BLaER1 treated with 17β-estradiol and CSF1 and Interleukin-3, amounts not matched to agents 10 nM and 100 nM (cell line): Measurements from ENCODE around the gene MAP3K8.

Source experiments
- H3K27ac ChIP-seq, 11 experiments: shearing (Covaris generic); formaldehyde crosslinking; 2 replicates each; pipeline ENCODE4 v1.8.1; 2022
- H3K27me3 ChIP-seq, 11 experiments: shearing (Covaris generic); formaldehyde crosslinking; 2 replicates each; pipeline ENCODE4 v1.8.1; 2022
- H3K36me3 ChIP-seq, 11 experiments: shearing (Covaris generic); formaldehyde crosslinking; 2 replicates each; pipeline ENCODE4 v1.8.1; 2022
- H3K4me1 ChIP-seq, 10 experiments: shearing (Covaris generic); formaldehyde crosslinking; 2 replicates each; pipeline ENCODE4 v1.8.1; 2022
- H3K4me2 ChIP-seq, 11 experiments: shearing (Covaris generic); formaldehyde crosslinking; 2 replicates each; pipeline ENCODE4 v1.8.1; 2022
- H3K4me3 ChIP-seq, 10 experiments: shearing (Covaris generic); formaldehyde crosslinking; 2 replicates each; pipeline ENCODE4 v1.8.1; 2022
- H3K9ac ChIP-seq, 11 experiments: shearing (Covaris generic); formaldehyde crosslinking; 2 replicates each; pipeline ENCODE4 v1.8.1; 2022
- H3K9me3 ChIP-seq, 11 experiments: shearing (Covaris generic); formaldehyde crosslinking; replicated peaks in 1 of 11; 2 replicates each; pipeline ENCODE4 v1.8.1; 2022
- H4K20me1 ChIP-seq, 11 experiments: shearing (Covaris generic); formaldehyde crosslinking; 2 replicates each; pipeline ENCODE4 v1.8.1; 2022
- Cebpa-rat ChIP-seq, 11 experiments: shearing (Covaris generic); IDR thresholded peaks; 2 replicates each; pipeline ENCODE4 v1.8.1; 2022

MAP3K8 gene

DNA sequence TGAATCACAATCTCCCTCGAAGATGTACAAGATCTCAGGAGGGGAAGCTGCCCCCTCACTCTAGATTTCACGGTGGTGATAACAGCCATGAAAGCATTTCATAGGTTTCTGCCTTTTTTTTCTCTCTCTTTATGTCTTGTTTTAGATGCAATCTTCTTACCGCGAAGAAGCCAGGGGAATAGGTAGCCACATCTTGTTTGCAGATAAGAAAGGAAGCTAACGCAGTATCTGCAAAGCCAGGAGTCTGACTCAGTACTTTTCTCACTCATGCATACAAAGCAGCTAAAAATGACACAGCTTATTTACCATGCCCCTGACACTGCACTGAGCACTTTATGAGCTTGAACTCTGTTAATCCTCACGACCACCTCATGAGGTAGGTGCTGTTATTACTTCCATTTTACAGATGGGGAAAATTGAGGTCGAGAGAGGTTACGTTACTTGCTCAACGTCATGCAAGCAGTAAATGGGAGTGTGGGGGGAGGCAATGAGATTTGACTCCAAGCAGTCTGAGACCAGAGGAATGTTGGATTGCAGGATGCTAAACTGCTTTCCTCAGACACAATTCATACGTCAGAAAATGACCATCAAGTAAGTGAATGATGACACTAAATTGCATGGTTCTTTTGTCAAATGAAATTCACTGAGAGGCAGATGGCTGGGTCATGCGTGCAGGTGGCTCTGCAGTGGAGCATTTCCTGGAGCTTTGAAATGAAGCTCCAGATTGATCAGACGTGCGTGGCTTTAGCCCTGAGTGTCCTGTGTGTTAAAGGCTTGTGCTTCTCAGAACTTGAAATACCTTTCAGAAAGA is 3.3 kb downstream of the MAP3K8 start:
- H3K27ac ChIP-seq, result peak overlapping the region; percentile 58 to 97 (median 93); a peak in 21 of 22 replicates
- peak overlapping the region; percentile 86 to 97 (median 94); a peak in 21 of 22 replicates for H3K9ac ChIP-seq
- peak overlapping the region; percentile 80 to 98 (median 94) for H3K4me2 ChIP-seq
- peak overlapping the region; percentile 80 to 98 (median 89); a peak in 19 of 20 replicates for H3K4me3 ChIP-seq
- H3K9me3 ChIP-seq, result no peaks in the 10 kb centered on the region
- H4K20me1 ChIP-seq, result peaks cover 42 to 81% (median 71%) of the 10 kb centered on the region in 11 experiments
- peaks cover 43 to 59% (median 48%) of the 10 kb centered on the region in 10 experiments for H3K4me1 ChIP-seq
- peaks cover 39 to 59% (median 50%) of the 10 kb centered on the region in 11 experiments for H3K36me3 ChIP-seq
- peak in 1 of 11 experiments; percentile 61; a peak in 2 of 22 replicates for TF ChIP-seq Cebpa-rat (IDR thresholded peaks at IDR 0.05)
- no peaks in the 10 kb centered on the region for H3K27me3 ChIP-seq

DNA sequence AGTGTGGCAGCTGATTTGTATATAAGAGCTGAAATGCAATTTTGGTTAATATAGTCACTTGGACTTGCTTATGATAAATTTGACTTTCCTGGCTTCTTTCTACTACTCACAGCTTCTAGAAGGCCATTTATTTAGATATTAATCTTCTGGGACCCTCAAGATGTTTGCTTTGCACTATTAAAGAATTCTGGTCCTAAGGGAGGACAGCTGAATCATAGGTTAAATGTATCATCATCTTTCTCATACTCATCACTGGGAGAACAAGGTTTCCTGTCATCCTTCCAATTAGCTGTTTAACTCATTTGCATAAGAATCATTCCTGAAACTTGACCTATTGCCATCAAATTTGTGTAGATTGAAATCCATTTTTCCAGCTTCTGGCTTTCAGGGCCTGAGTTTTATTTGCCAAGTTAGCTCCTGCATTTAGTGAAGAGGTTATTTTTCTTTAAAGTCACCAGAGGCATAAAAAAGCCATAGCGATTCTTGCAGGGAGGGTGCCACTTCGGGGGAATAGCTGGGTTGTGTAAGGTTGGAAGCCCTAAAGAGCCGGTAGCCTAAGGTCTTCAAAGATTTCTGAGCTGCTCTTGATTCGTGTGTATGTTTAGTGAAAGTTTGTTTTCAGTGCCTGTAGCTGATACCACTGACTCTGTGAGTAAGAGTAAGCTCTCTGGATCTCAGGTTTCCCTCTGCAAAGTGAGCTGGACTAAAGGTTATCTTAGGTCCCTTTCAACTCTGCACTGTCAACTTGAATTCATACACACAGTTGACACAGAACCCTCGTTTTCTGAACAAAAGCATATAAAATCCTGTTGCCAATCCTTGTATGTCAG is 4.3 kb downstream of the MAP3K8 start:
- Histone ChIP-seq H4K20me1 (peaks cover 42 to 91% (median 81%) of the 10 kb centered on the region in 11 experiments), H3K4me1 (peaks cover 35 to 63% (median 38%) of the 10 kb centered on the region in 10 experiments), H3K27me3 (no peaks in the 10 kb centered on the region), H3K36me3 (peaks cover 49 to 69% (median 60%) of the 10 kb centered on the region in 11 experiments), H3K27ac (peak overlapping the region in 8 of 11 experiments; percentile 58 to 97 (median 92); a peak in 12 of 22 replicates), H3K4me2 (peak overlapping the region; percentile 80 to 98 (median 94)), H3K9ac (peak overlapping the region; percentile 86 to 97 (median 94); a peak in 13 of 22 replicates), H3K4me3 (peak overlapping the region in 6 of 10 experiments; percentile 28 to 98 (median 88); a peak in 9 of 20 replicates), H3K9me3 (no peaks in the 10 kb centered on the region)
- TF ChIP-seq Cebpa-rat (IDR thresholded peaks at IDR 0.05), result no peak

DNA sequence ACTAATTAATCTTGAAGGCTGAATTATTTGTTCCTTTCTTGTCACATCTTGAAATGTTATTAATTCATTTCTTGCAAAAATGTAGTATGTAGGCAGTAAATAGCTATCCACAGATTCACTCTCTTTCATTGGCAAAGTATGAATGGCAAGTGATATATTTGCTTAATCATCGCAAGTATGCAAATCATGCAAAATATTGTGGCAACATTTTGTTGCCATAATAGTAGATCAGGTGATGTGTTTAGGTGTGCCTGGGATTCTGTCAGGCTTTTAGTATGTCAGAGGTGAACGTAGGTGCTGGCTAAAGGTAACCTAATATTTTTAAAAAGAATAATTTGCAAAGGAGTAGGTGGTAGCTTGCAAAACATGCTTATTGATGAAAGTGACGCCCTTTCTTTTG is 5.9 kb downstream of the MAP3K8 start:
- no peak overlapping the region for H3K27ac ChIP-seq
- no peak overlapping the region for H3K9ac ChIP-seq
- peaks cover 35 to 80% (median 42%) of the 10 kb centered on the region in 10 experiments for H3K4me1 ChIP-seq
- no peak for TF ChIP-seq Cebpa-rat (IDR thresholded peaks at IDR 0.05)
- no peaks in the 10 kb centered on the region for H3K27me3 ChIP-seq
- H4K20me1 ChIP-seq, result peaks cover 42 to 100% (median 92%) of the 10 kb centered on the region in 11 experiments
- peak overlapping the region in 2 of 11 experiments; percentile 27 to 97; a peak in 2 of 22 replicates for H3K4me2 ChIP-seq
- no peak overlapping the region for H3K4me3 ChIP-seq
- no peaks in the 10 kb centered on the region for H3K9me3 ChIP-seq
- H3K36me3 ChIP-seq, result peaks cover 52 to 86% (median 70%) of the 10 kb centered on the region in 11 experiments

- peaks cover 56 to 100% (median 75%) of the 10 kb centered on the region in 11 experiments for H3K36me3 ChIP-seq
These were observed 8.1 kb downstream of the MAP3K8 start for GRCh38 chr10:30442019-30442606.

DNA sequence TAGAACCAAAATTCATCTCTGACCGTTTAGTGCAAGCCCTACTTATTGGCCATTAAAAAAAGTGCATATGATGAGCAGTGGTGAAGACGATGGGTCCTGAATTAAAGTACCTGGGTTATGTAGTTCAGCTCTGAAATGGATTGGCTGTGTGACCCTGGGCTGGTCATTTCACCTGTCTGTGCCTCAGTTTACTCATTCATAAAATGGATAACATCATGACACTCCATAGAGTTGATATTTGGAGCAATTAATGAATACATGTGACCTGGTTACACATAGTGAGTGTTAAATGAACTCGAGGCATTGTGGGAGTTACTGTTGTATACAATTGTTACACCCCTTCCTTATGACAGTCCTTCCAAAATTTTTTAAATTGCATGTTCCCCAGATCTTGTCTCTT is 9.1 kb downstream of the MAP3K8 start:
- H3K4me1 ChIP-seq, result peaks cover 15 to 83% (median 27%) of the 10 kb centered on the region in 10 experiments
- no peak overlapping the region for H3K4me2 ChIP-seq
- no peak overlapping the region for H3K27ac ChIP-seq
- H3K9me3 ChIP-seq, result no peaks in the 10 kb centered on the region
- H3K27me3 ChIP-seq, result no peaks in the 10 kb centered on the region
- H3K9ac ChIP-seq, result no peak overlapping the region
- no peak overlapping the region for H3K4me3 ChIP-seq
- peaks cover 22 to 100% (median 77%) of the 10 kb centered on the region in 11 experiments; a peak in 21 of 22 replicates for H4K20me1 ChIP-seq
- TF ChIP-seq Cebpa-rat (IDR thresholded peaks at IDR 0.05), result no peak
- H3K36me3 ChIP-seq, result peaks cover 59 to 100% (median 77%) of the 10 kb centered on the region in 11 experiments

More at GRCh38 chr10:30442019-30442606, 8.1 kb downstream of the MAP3K8 start:
- Histone ChIP-seq H3K4me1 (peaks cover 23 to 83% (median 34%) of the 10 kb centered on the region in 10 experiments), H3K27me3 (no peaks in the 10 kb centered on the region), H3K4me2 (peak overlapping the region in 2 of 11 experiments; percentile 15; a peak in 2 of 22 replicates), H3K27ac (no peak overlapping the region), H3K4me3 (no peak overlapping the region), H3K9me3 (no peaks in the 10 kb centered on the region), H3K9ac (0 out of 22 replicates have a peak overlapping the region, but pooled peaks of 1 of the 11 experiments have one; percentile 9), H4K20me1 (peaks cover 32 to 100% (median 87%) of the 10 kb centered on the region in 11 experiments; a peak in 21 of 22 replicates)
- no peak for TF ChIP-seq Cebpa-rat (IDR thresholded peaks at IDR 0.05)

DNA sequence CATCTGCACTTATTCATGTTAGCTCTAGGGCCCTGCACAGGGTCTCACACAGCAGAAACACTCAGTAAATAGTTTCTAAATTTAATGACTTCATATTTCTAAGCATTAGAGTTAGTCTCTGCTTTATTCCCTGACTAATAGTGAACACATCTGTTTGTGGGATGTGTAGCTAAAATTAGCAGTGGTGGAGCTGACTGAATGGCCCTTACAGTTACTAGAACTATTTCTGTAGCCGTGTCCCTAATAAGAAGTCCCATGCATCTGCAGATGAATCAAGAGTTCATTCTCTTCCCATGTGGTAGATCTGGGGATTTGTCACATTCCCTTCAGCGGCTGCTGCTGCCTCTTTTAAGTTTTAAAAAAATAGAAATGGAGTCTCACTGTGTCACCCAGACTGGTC is 11.7 kb downstream of the MAP3K8 start:
- peak overlapping the region in 9 of 11 experiments; percentile 3 to 38 (median 13); a peak in 11 of 22 replicates for H3K4me2 ChIP-seq
- 0 out of 22 replicates have a peak overlapping the region, but pooled peaks of 1 of the 11 experiments have one; percentile 5 for H3K9ac ChIP-seq
- H4K20me1 ChIP-seq, result peaks cover 8 to 100% (median 51%) of the 10 kb centered on the region in 11 experiments; a peak in 21 of 22 replicates
- H3K4me3 ChIP-seq, result no peak overlapping the region
- no peaks in the 10 kb centered on the region for H3K27me3 ChIP-seq
- peaks cover 10 to 61% (median 22%) of the 10 kb centered on the region in 10 experiments; a peak in 18 of 20 replicates for H3K4me1 ChIP-seq
- peaks cover 62 to 100% (median 79%) of the 10 kb centered on the region in 11 experiments for H3K36me3 ChIP-seq
- TF ChIP-seq Cebpa-rat (IDR thresholded peaks at IDR 0.05), result no peak
- H3K9me3 ChIP-seq, result no peaks in the 10 kb centered on the region
- H3K27ac ChIP-seq, result no peak overlapping the region

DNA sequence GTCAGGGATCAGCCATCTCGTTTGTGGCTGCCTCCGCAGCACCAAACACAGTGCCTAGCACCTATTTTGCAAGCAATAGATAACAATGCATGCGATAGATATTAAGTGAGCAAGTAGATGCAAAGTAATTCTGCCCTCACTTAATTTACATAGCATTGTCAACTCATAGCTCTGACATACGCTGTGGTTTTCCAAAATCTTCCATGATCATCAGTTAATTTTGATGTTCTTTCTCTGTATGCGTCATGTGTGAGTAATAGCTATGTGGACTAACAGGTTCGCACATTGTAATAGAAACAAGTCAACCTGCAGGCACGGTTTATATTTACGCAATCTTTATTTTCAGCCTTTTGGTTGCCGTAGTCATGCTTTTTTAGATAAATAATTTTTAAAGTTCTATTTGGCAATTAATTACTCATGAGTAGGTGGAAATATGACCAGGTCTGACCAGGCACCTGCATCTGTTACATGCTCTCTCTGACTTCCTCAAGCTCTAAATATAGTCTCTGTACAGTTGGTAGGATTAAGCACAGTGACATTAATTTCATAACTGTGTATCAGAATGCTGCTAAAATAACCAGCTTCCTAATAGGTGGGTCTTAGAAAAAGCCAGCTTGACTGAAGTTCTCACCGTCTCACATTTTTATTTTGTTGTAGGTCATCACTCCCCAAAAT is 13.3 kb downstream of the MAP3K8 start:
- Histone ChIP-seq H3K4me1 (peaks cover 10 to 52% (median 22%) of the 10 kb centered on the region in 10 experiments; a peak in 18 of 20 replicates), H3K4me3 (no peak overlapping the region), H4K20me1 (peaks cover 0 to 93% (median 37%) of the 10 kb centered on the region in 11 experiments; a peak in 18 of 22 replicates), H3K36me3 (peaks cover 62 to 100% (median 78%) of the 10 kb centered on the region in 11 experiments), H3K9me3 (no peaks in the 10 kb centered on the region), H3K27me3 (no peaks in the 10 kb centered on the region), H3K9ac (no peak overlapping the region), H3K27ac (0 out of 22 replicates have a peak overlapping the region, but pooled peaks of 1 of the 11 experiments have one; percentile 28), H3K4me2 (no peak overlapping the region)
- no peak for TF ChIP-seq Cebpa-rat (IDR thresholded peaks at IDR 0.05)
